Hepatocyte (in vitro differentiated cells): ENCODE data around the gene MPZL1.

Experiments used
- CTCF ChIP-seq: fragments of 200-600 bp; sonication (generic); IDR thresholded peaks from 2 replicates; pipeline ENCODE4 v1.5.1; 2016; ENCODE audit warnings: antibody characterized with exemption, mild to moderate bottlenecking; ENCODE audit not compliant: poor library complexity
- EZH2 ChIP-seq: fragments of 200-600 bp; sonication (generic); IDR thresholded peaks from 2 replicates; pipeline ENCODE4 v1.6.1; 2016; ENCODE audit warnings: antibody characterized with exemption, mild to moderate bottlenecking, borderline replicate concordance

GRCh38 chr1:167815650-167816049 lies 93.9 kb downstream of the MPZL1 start:
- TF ChIP-seq EZH2 (no peak), CTCF (no peak)
